ENCODE measurements around the gene GNAS.

- no peak for TF ChIP-seq CTCF (conservative IDR thresholded peaks at IDR 0.05; ENCODE audit: low read length)
- no peak for TF ChIP-seq EZH2phosphoT487 (IDR thresholded peaks at IDR 0.05; ENCODE audit: borderline replicate concordance, low read depth, low read length)
Measured at GRCh38 chr20:58816957-58817651, 35.4 kb upstream of the GNAS start.

Data from OCI-LY7 (cell line).